ENCODE results near the gene PCDHB3.
"Not testable (repeated sequence)": the region's sequence is repeated elsewhere in the genome, so short reads cannot be mapped to it uniquely, and the experiment has no call there.

The PCDHB3 gene

GRCh38 chr5:141135718-141136266 is 35.5 kb downstream of the PCDHB3 start:
- DNase-seq (ENCODE audit: low spot score): no peak

- not testable (repeated sequence) for DNase-seq (ENCODE audit: low spot score)
Measured at GRCh38 chr5:141137346-141137745, 37.1 kb downstream of the PCDHB3 start.

- no peak for DNase-seq (ENCODE audit: low spot score)
Measured at GRCh38 chr5:141149812-141150211, 49.5 kb downstream of the PCDHB3 start, which contains the start of gene PCDHB6. PCDHB6 (plus strand) TSS chr5:141150057; CDS start chr5:141150258, 201 bp downstream.

- DNase-seq (ENCODE audit: low spot score): no peak
Measured at GRCh38 chr5:141150224-141150992, 50.1 kb downstream of the PCDHB3 start.

- DNase-seq (ENCODE audit: low spot score): no peak
Measured at GRCh38 chr5:141150993-141151325, 50.7 kb downstream of the PCDHB3 start.

GRCh38 chr5:141151632-141152031 is 51.4 kb downstream of the PCDHB3 start:
- DNase-seq (ENCODE audit: low spot score): not testable (repeated sequence)

- DNase-seq (ENCODE audit: low spot score): not testable (repeated sequence)
Measured at GRCh38 chr5:141152096-141152495, 51.8 kb downstream of the PCDHB3 start.

All from LoVo (cell line).